GM23248 (cell line): ENCODE data around the gene DNAAF5.

Experiments
- EZH2 ChIP-seq: fragments of 200-600 bp; sonication (generic); IDR thresholded peaks from 2 replicates; pipeline ENCODE4 v1.6.1; 2018; ENCODE audit warnings: antibody characterized with exemption, mild to moderate bottlenecking; ENCODE audit not compliant: insufficient read depth, poor library complexity, severe bottlenecking
- EZH2phosphoT487 ChIP-seq: fragments of 200-600 bp; sonication (generic); IDR thresholded peaks from 2 replicates; pipeline ENCODE4 v1.6.1; 2018; ENCODE audit warnings: antibody characterized with exemption, moderate library complexity, mild to moderate bottlenecking, low read depth; ENCODE audit not compliant: insufficient read depth

DNA sequence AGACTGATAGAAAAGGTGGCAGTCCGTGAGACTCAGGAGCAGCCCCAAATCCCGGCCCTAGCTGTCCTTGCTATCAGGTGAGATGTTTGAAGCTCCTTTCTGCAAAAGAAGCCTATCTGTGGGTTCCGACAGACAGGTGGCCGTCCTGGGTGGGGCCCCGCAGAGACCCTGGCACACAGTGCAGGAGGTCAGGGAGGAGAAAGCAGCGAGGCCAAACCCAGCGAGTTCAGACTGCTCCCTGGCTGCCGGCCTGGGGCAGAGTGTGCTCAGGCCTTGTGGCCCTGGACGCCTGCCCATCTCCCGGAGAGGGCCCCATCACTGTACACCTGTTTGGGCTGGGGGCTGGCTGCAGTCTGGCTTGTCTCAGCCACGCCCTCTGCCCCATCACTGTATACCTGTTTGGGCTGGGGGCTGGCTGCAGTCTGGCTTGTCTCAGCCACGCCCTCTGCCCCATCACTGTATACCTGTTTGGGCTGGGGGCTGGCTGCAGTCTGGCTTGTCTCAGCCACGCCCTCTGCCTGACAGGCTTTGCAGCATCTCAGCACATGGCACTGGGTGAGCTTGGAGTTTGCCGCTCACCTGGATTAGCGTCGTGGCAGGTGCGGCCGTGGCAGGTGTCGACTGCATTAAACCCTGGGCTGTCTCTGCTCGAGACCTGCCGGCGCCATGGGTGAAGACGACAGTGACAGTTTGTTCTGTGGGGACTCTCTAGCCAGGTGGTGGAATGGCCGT, 12.4 kb downstream of the DNAAF5 start:
- TF ChIP-seq EZH2 = no peak
- TF ChIP-seq EZH2phosphoT487 = no peak
